B cell (primary cell): ENCODE data around the gene TMEM214. TPM values are rescaled to one million over a fixed set of nuclear protein-coding genes. Genes with fewer than 3 reads are reported as not detected.

Experiments used
- ATAC-seq: fragments of 200-7000 bp; cut with Tn5 transposase; one replicate; pipeline ENCODE4 v1.10.0; 2021; ENCODE audit warnings: low read depth, mild to moderate bottlenecking, moderate number of reproducible peaks, moderate library complexity
- CTCF ChIA-PET: fragments of 350-600 bp; sonication (Branson Sonifier 250); formaldehyde crosslinking; loops from one replicate; lab custom pipeline; 2021; ENCODE audit warnings: antibody characterized with exemption, inconsistent platforms; lab: Charles Lee
- POLR2A ChIA-PET: fragments of 350-600 bp; sonication (Branson Sonifier 250); formaldehyde crosslinking; loops from one replicate; lab custom pipeline; 2021; ENCODE audit warnings: antibody characterized with exemption; lab: Charles Lee
- DNase-seq: peaks from one replicate; pipeline ENCODE4 v3.0.0; 2013
- H2AFZ ChIP-seq: 2 replicates; pipeline ENCODE4 v1.6.1; 2012; ENCODE audit warnings: mild to moderate bottlenecking, low read depth, low read length; ENCODE audit not compliant: insufficient read depth, poor library complexity, severe bottlenecking
- H3K27ac ChIP-seq, 2 donors: 1 replicate in 1 of 2; 2 replicates in 1 of 2; pipeline ENCODE4 v1.5.1; 2012 to 2013; ENCODE audit warnings: low read length in 2 of 2, mild to moderate bottlenecking in 2 of 2, moderate library complexity in 1 of 2
- H3K27me3 ChIP-seq, 4 experiments: fragments of 200-600 bp in 1 of 4; sonication (generic) in 1 of 4; replicated peaks in 1 of 4; 1 replicate in 2 of 4; 2 replicates in 2 of 4; pipeline versions ENCODE4 v1.6.1 to v1.7.0; 2013 to 2016; ENCODE audit warnings: low read length in 3 of 4, mild to moderate bottlenecking in 2 of 4, mixed read lengths in 1 of 4, moderate library complexity in 1 of 4; ENCODE audit not compliant: insufficient read depth in 4 of 4, control insufficient read depth in 3 of 4; ENCODE audit errors: control extremely low read depth in 1 of 4
- H3K36me3 ChIP-seq, 2 experiments: replicated peaks in 1 of 2; 1 replicate in 1 of 2; 2 replicates in 1 of 2; pipeline versions ENCODE4 v1.6.1 to v1.7.1; 2013; ENCODE audit warnings: low read length in 1 of 2; ENCODE audit not compliant: insufficient read depth in 2 of 2, control insufficient read depth in 1 of 2; ENCODE audit errors: control extremely low read depth in 1 of 2, extremely low read depth in 1 of 2
- H3K4me1 ChIP-seq, 2 donors: fragments of 200-600 bp in 1 of 2; sonication (generic) in 1 of 2; 1 replicate in 1 of 2; 2 replicates in 1 of 2; pipeline versions ENCODE4 v1.5.1 to v1.6.1; 2013 to 2017; ENCODE audit warnings: low read length in 2 of 2; ENCODE audit not compliant: control insufficient read depth in 2 of 2, insufficient read depth in 2 of 2
- H3K4me2 ChIP-seq: replicated peaks from 2 replicates; pipeline ENCODE3; 2012; ENCODE audit warnings: mild to moderate bottlenecking, low read depth, low read length; ENCODE audit not compliant: poor library complexity, severe bottlenecking
- H3K4me3 ChIP-seq, 5 experiments: fragments of 200-600 bp in 1 of 5; sonication (generic) in 1 of 5; 1 replicate in 3 of 5; 2 replicates in 2 of 5; pipeline versions ENCODE4 v1.5.1 to v1.7.0; 2011 to 2016; ENCODE audit warnings: low read length in 4 of 5, mild to moderate bottlenecking in 4 of 5, low read depth in 2 of 5, control low read depth in 1 of 5, moderate library complexity in 1 of 5; ENCODE audit not compliant: insufficient read depth in 1 of 5; ENCODE audit errors: control extremely low read depth in 1 of 5, extremely low read depth in 1 of 5
- H3K79me2 ChIP-seq: fragments of 200-600 bp; sonication (generic); one replicate; pipeline ENCODE4 v1.6.0; 2016; ENCODE audit warnings: low read length; ENCODE audit not compliant: control insufficient read depth, insufficient read depth
- H3K9ac ChIP-seq: fragments of 200-600 bp; sonication (generic); 2 replicates; pipeline ENCODE4 v1.6.1; 2017; ENCODE audit warnings: mild to moderate bottlenecking, low read length, moderate library complexity
- H3K9me3 ChIP-seq, 3 donors: one replicate each; pipeline versions ENCODE4 v1.6.1 to v1.7.1; 2013; ENCODE audit warnings: low read length in 2 of 3; ENCODE audit not compliant: control insufficient read depth in 2 of 3, insufficient read depth in 1 of 3; ENCODE audit errors: control extremely low read depth in 1 of 3
- H4K20me1 ChIP-seq: 2 replicates; pipeline ENCODE4 v1.6.0; 2012; ENCODE audit warnings: mild to moderate bottlenecking, low read length; ENCODE audit not compliant: insufficient read depth, control insufficient read depth, poor library complexity, severe bottlenecking
- H3K27ac Mint-ChIP-seq: one replicate; pipeline ENCODE4 v1.8.0; 2021; ENCODE audit warnings: mixed read lengths
- H3K27me3 Mint-ChIP-seq: one replicate; pipeline ENCODE4 v1.8.0; 2021; ENCODE audit warnings: mixed read lengths
- H3K4me1 Mint-ChIP-seq: one replicate; pipeline ENCODE4 v1.8.0; 2021; ENCODE audit warnings: mixed read lengths
- H3K4me3 Mint-ChIP-seq: one replicate; pipeline ENCODE4 v1.8.0; 2021; ENCODE audit warnings: mixed read lengths
- H3K9me3 Mint-ChIP-seq: one replicate; pipeline ENCODE4 v1.8.0; 2022; ENCODE audit warnings: mixed read lengths; ENCODE audit not compliant: insufficient read depth
- CTCF ChIP-seq: fragments of 200-600 bp; IDR thresholded peaks from one replicate; pipeline ENCODE4 v1.8.0; 2022; ENCODE audit warnings: antibody characterized with exemption, mild to moderate bottlenecking
- EZH2 ChIP-seq: IDR thresholded peaks from 2 replicates; pipeline ENCODE4 v1.6.1; 2012; ENCODE audit warnings: borderline replicate concordance, low read depth, mild to moderate bottlenecking, moderate library complexity, low read length; ENCODE audit not compliant: insufficient read depth, poor library complexity, severe bottlenecking
- WGBS: methylation state at CpG from one replicate; pipeline ENCODE4 v1.1.5; 2013; ENCODE audit warnings: missing lambda C conversion rate; ENCODE audit not compliant: insufficient coverage; 5-methylcytosine and 5-hydroxymethylcytosine counted together
- intact Hi-C: fragments of 100-400 bp; cut with micrococcal nuclease; formaldehyde crosslinking; loops from one replicate; pipeline ENCODE4 v1.10.0; 2022
- polyA plus RNA-seq: library from polyadenylated mRNA; depleted of rRNA; stranded (reverse); fragments of >200 nt; gene quantifications from 2 replicates; pipeline ENCODE4 v1.2.3, GENCODE V29; 2012
- total RNA-seq, 2 donors: library from RNA; stranded (reverse); fragments of 120-200 nt in 1 of 2; gene quantifications; 1 replicate in 1 of 2; 2 replicates in 1 of 2; pipeline versions ENCODE4 v1.2.3 to v1.2.4, GENCODE V29; 2013 to 2022

Gene TMEM214
- total and polyA plus RNA-seq, 2 donors (not counting 1 experiment from before 2014, with no cell fraction given), result 80.1 to 91.1 TPM

- Histone ChIP-seq H3K79me2 (peaks cover 4% of the 10 kb centered on the region), H3K9me3 (no peaks in the 10 kb centered on the region), H4K20me1 (no peaks in the 10 kb centered on the region), H3K4me3 (no peak overlapping the region), H3K36me3 (no peaks in the 10 kb centered on the region), H3K27me3 (no peaks in the 10 kb centered on the region), H3K4me1 (peaks cover 13 to 20% of the 10 kb centered on the region in 2 donors), H2AFZ (no peak overlapping the region), H3K27ac (no peak overlapping the region), H3K4me2 (no peak overlapping the region), H3K9ac (no peak overlapping the region)
- POLR2A ChIA-PET, result interaction anchor here (0.7 to 1.3 kb wide), 3 partner anchors 56 to 124 kb away, joined by 5 read pairs; partner anchors contain the start of genes ATRAID and SLC5A6
- ATAC-seq (no peak), DNase-seq (no peak)
- TF ChIP-seq EZH2 (no peak), CTCF (no peak)
- Mint-ChIP-seq H3K4me3 (peak overlapping the region; percentile 91), H3K27me3 (no peaks in the 10 kb centered on the region), H3K27ac (no peak overlapping the region), H3K4me1 (peaks cover 18% of the 10 kb centered on the region), H3K9me3 (no peaks in the 10 kb centered on the region)
- CTCF ChIA-PET, result interaction anchor here (0.6 to 3.4 kb wide), 8 partner anchors 9 to 243 kb away, joined by 3 to 14 read pairs (median 6); partner anchors contain the start of gene OST4
- WGBS, result 97% methylated on average over 3 of the region's 5 CpGs
- intact Hi-C loops, result loop anchor here (5.0 to 10.0 kb wide), 4 partner anchors 126 to 1787 kb away; partner anchors contain the start of genes ASXL2, CENPA and TRMT61B
These were observed 55.2 kb downstream of the TMEM214 start for GRCh38 chr2:27087823-27088410.

- ChIA-PET POLR2A (no interaction called here), CTCF (interaction anchor here (0.6 kb wide), 1 partner anchor 244 kb away, joined by 4 read pairs; no protein-coding TSS in a partner anchor)
- H3K4me2 ChIP-seq, result no peak overlapping the region
- H3K27me3 ChIP-seq, result no peaks in the 10 kb centered on the region
- H3K4me3 ChIP-seq, result no peak overlapping the region
- no peaks in the 10 kb centered on the region for H4K20me1 ChIP-seq
- 92% methylated on average over 5 of the region's 6 CpGs for WGBS
- H3K27me3 Mint-ChIP-seq, result no peaks in the 10 kb centered on the region
- peaks cover 13 to 20% of the 10 kb centered on the region in 2 donors for H3K4me1 ChIP-seq
- no peaks in the 10 kb centered on the region for H3K36me3 ChIP-seq
- H3K27ac ChIP-seq, result no peak overlapping the region
- H3K27ac Mint-ChIP-seq, result no peak overlapping the region
- H3K9ac ChIP-seq, result no peak overlapping the region
- no peaks in the 10 kb centered on the region for H3K9me3 Mint-ChIP-seq
- H3K4me1 Mint-ChIP-seq, result peaks cover 18% of the 10 kb centered on the region
- peaks cover 4% of the 10 kb centered on the region for H3K79me2 ChIP-seq
- TF ChIP-seq EZH2 (no peak), CTCF (no peak)
- DNase-seq (no peak), ATAC-seq (no peak)
- no peaks in the 10 kb centered on the region for H3K9me3 ChIP-seq
- H2AFZ ChIP-seq, result no peak overlapping the region
- H3K4me3 Mint-ChIP-seq, result no peak overlapping the region
- intact Hi-C loops, result loop anchor here (5.0 to 10.0 kb wide), 4 partner anchors 126 to 1786 kb away; partner anchors contain the start of genes ASXL2, CENPA and TRMT61B
These were observed 55.9 kb downstream of the TMEM214 start for GRCh38 chr2:27088634-27089033.
